Bronchus fibroblast of lung (primary cell): ENCODE measurements around the gene MTG1. TPM values are rescaled to one million over a fixed set of nuclear protein-coding genes. Genes with fewer than 3 reads are reported as not detected.

Source experiments
- total RNA-seq: library from RNA; depleted of rRNA; stranded (reverse); fragments of >200 nt; gene quantifications from 2 replicates; pipeline ENCODE4 v1.2.3, GENCODE V29; 2015

MTG1 gene, protein sequence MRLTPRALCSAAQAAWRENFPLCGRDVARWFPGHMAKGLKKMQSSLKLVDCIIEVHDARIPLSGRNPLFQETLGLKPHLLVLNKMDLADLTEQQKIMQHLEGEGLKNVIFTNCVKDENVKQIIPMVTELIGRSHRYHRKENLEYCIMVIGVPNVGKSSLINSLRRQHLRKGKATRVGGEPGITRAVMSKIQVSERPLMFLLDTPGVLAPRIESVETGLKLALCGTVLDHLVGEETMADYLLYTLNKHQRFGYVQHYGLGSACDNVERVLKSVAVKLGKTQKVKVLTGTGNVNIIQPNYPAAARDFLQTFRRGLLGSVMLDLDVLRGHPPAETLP
- total RNA-seq = 34.3 and 34.8 TPM in 2 replicates

DNA sequence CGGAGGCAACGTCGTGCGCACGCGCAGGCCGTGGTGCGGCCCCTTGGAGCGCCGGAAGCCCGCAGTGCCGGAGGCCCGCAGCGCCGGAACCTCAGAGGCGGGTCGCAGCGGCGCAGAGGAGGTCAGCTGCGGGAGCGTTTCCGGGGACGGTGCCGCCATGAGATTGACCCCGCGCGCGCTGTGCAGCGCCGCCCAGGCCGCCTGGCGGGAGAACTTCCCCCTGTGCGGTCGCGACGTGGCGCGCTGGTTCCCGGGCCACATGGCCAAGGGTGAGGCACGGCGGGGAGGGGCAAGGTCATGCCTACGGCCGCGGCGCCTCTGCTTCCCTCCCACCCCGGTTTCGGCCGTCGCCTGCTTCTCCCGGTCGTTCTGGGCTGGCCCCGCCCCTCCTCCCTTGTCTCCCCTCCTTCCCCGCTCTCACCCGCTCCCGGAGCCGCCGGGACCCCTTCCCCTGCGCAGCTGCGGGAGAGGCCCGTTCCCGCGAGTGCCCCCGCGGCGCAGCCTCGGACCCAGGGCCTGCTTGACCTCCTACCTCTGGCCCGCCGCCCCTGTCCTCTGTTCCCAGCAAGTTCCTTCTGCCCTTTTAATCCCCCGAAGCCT, at the start of gene MTG1:
Gene MTG1 (plus strand): TSS at position 94 of the 600 bp plus-strand sequence. CDS start 64 bp downstream, at position 158.

GRCh38 chr10:133357285-133358161, 36.4 kb upstream of the MTG1 start, which contains the start of gene FUOM:
TSS of gene FUOM (minus strand) at chr10:133358019. CDS start at chr10:133358007, 12 bp downstream.

GRCh38 chr10:133373174-133374090, 20.5 kb upstream of the MTG1 start, which contains the start of gene ECHS1:
TSS of gene ECHS1 (minus strand) at chr10:133373354. CDS start at chr10:133373333, 21 bp downstream.

DNA sequence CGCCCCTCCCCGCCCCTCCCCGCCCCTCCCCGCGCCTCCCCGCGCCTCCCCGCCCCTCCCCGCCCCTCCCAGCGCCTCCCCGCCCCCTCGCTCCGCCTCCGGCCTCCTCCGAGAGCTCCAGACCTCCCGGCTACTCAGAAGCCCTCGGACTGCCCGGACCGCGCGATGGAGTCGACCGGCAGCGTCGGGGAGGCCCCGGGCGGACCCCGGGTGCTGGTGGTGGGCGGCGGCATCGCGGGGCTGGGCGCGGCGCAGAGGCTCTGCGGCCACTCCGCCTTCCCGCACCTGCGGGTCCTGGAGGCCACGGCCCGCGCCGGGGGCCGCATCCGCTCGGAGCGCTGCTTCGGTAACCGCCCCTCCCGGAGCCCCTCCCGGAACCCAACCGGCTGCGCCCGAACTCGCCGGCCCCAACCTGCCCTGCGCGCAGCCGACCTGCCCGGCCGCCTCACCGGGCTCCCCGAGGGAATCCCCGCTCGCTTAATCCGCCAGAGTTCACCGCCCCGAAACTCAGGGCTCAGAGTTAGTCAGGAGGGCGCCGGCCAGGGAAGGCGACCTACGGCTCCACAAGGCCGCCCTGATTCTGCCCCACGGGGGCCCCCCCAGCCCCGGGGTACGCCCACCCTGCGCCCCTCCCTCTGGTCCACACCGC, 14.7 kb upstream of the MTG1 start, which contains the start of gene PAOX:
Gene PAOX (plus strand): TSS at position 111 of the 649 bp plus-strand sequence. CDS start 55 bp downstream, at position 166.

DNA sequence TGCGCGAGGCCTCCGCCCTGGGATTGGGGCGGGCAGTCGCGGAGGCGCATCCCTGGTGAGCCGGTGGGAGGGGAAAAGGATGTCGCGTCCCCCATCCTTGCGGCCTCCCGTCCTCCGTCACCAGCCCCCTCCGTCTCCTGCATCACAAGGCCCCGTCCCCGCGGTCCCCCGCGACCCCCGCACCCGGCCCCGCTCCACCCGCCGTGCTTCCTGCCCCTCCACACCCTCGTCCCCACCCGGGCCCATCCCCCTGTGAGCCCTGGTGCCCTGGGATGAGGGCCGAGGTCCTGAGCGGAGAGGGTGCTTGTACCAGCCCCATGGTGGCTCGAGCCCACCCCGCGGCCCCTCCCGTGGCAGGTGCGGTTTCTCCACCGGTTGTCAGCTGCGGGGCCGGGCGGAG, 30.6 kb downstream of the MTG1 start, which contains the start of gene SPRN:
Gene SPRN (minus strand): TSS at position 25 of the 400 bp plus-strand sequence. CDS start 944 bp downstream, outside the sequence.

DNA sequence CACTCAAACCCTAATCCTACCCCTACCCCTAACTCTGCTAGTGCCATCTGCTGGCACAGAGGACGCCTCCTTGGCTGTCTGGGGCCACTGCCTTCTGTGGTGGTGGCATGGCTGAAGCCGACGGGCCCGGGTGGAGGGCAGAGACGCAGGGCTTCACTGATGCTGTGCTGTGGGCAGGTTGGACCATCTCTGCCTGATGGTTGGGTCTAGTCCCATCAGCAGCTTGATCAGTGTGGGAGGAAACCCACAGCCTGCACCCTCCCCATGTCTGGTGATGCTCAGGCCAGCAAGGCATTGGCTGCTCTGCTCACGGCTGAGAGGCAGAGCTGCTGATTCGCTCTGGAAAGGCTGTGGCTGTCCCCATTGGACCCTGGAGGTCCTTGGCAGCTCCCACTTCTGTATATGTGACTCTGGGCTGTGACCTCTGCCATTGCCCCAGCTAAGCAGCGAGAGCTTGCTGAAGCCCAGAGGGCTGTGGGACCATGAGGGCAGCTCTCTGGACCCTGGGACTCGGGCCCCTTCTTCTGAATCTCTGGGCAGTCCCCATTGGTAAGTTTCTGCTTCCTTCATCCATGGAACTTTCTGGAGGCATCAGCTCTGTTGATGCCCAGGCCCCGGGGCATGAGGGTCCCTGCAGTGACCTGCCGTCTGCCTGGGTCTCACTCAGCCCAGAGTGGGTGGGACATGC, 59.7 kb downstream of the MTG1 start, which contains the start of gene SCART1:
Gene SCART1 (plus strand): TSS at position 430 of the 688 bp plus-strand sequence. CDS start 53 bp downstream, at position 483.

Other genes with a start within 250 kb of the MTG1 start
- 0.15 and 0.17 TPM in 2 replicates for gene KNDC1, start 233.9 kb upstream of the MTG1 start, total RNA-seq
- not detected in 2 replicates for gene UTF1, start 163.9 kb upstream of the MTG1 start, total RNA-seq
- gene VENTX, start 156.3 kb upstream of the MTG1 start, total RNA-seq = not detected in 2 replicates
- gene ADAM8, start 117.3 kb upstream of the MTG1 start, total RNA-seq = 1.2 and 2.0 TPM in 2 replicates
- gene TUBGCP2, start 85.3 kb upstream of the MTG1 start, total RNA-seq = 60.2 and 62.2 TPM in 2 replicates
- 59.2 and 59.7 TPM in 2 replicates for gene ZNF511, start 85.2 kb upstream of the MTG1 start, total RNA-seq
- 1.0 TPM in 1 of 2 replicates, not detected in the other for gene CALY, start 57.3 kb upstream of the MTG1 start, total RNA-seq
- gene PRAP1, start 46.8 kb upstream of the MTG1 start, total RNA-seq = not detected in 2 replicates
- 24.9 and 32.7 TPM in 2 replicates for gene FUOM, start 36.1 kb upstream of the MTG1 start, total RNA-seq
- gene ECHS1, start 20.8 kb upstream of the MTG1 start, total RNA-seq = 94.8 and 105 TPM in 2 replicates
- gene PAOX, start 14.9 kb upstream of the MTG1 start, total RNA-seq = 4.4 and 4.6 TPM in 2 replicates
- 0.59 and 1.2 TPM in 2 replicates for gene SPRN, start 30.5 kb downstream of the MTG1 start, total RNA-seq
- gene SCART1, start 59.8 kb downstream of the MTG1 start, total RNA-seq = 0.15 and 0.34 TPM in 2 replicates
- not detected in 2 replicates for gene CYP2E1, start 133.2 kb downstream of the MTG1 start, total RNA-seq
- gene SYCE1, start 171.4 kb downstream of the MTG1 start, total RNA-seq = not detected in 2 replicates
- not detected in 2 replicates for gene FRG2B, start 232.6 kb downstream of the MTG1 start, total RNA-seq